ENCODE results near the gene KRT5. TPM values are rescaled to one million over a fixed set of nuclear protein-coding genes. Genes with fewer than 3 reads are reported as not detected.

The KRT5 gene
- total RNA-seq, 1 donor: not detected

DNA sequence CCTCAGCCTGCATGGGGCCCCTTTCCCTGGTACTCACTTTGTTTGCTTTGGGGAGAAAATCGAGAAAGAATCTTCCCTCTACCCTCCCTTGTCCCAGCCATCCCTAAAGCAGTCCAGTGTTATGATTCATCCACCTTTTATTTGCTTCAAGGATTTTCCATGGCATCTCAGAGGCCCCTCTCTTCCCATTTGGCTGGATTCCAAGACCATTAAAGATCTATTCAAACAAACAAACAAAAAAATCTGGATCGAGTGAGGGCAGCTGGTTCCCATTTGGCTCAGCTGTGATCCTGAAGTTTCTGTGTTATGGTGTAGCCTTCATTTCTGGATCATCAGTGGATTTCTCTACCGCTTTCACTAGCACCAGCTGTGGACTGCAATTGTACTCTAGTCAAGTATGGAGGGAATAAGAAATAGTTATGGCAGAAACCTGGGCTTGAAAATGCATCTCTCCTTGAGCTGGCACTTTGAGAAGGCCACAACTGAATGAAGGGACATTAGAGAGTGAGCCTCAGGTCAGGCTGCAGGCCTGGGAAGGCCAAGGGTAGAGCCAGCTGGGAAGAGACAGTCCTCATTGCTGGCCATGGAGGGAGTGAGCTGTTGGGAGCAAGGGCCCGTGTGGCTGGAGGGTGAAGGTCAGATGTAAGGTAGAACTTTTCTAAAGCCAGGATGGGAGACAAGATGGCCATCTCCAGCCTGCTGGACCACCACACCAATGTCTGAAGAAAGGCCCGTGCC lies 19.1 kb upstream of the KRT5 start:
- no peak for DNase-seq (ENCODE audit: low read depth in 2 of 3, low spot score in 2 of 3)

- no peak for DNase-seq (ENCODE audit: low read depth in 2 of 3, low spot score in 2 of 3)
These were observed 16.9 kb upstream of the KRT5 start for GRCh38 chr12:52537101-52537500.

DNA sequence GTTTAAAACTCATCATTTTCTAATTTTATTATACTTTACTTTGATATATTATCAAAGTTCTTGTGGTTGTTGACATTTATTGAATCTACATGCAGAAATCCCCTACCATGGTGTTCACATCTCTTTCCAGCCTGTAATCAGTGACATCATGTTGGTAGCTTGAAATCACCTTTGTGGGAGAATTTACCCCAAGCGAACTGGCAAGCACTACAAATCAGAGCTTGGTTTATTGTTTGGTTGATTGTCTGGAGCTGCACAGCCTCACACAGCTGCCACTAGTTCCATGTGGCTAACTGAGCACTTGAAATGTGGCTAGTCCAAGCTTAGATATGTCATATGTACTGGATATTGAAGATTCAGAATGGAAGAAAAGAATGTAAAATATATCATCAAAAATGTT lies 15.4 kb upstream of the KRT5 start:
- DNase-seq (ENCODE audit: low read depth in 2 of 3, low spot score in 2 of 3): no peak

DNA sequence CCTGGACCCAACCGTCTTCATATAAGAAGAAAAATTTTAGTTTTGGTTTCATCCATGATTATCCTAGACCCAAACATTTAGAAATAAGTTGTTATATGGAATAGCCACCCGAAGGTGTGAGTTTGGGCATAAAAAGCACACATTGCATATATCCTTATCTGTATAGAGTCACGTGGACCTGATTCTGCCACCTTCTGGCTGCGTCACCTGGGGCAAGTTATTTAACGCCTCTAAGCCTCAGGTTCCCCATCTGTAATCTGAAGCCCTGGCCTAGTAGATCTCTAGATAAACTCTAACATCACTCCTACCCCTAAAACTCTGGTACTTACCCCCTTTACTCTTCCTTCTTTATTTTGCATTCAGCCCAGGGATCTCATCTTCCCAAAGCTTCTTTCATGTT lies 14.3 kb upstream of the KRT5 start:
- DNase-seq (ENCODE audit: low read depth in 2 of 3, low spot score in 2 of 3): peak in 1 of 3 donors; percentile 19

- peak in 1 of 3 donors; percentile 17 for DNase-seq (ENCODE audit: low read depth in 2 of 3, low spot score in 2 of 3)
These were observed 13.7 kb upstream of the KRT5 start for GRCh38 chr12:52533686-52534470.

GRCh38 chr12:52532636-52533035 lies 12.4 kb upstream of the KRT5 start:
- no peak for DNase-seq (ENCODE audit: low read depth in 2 of 3, low spot score in 2 of 3)

DNA sequence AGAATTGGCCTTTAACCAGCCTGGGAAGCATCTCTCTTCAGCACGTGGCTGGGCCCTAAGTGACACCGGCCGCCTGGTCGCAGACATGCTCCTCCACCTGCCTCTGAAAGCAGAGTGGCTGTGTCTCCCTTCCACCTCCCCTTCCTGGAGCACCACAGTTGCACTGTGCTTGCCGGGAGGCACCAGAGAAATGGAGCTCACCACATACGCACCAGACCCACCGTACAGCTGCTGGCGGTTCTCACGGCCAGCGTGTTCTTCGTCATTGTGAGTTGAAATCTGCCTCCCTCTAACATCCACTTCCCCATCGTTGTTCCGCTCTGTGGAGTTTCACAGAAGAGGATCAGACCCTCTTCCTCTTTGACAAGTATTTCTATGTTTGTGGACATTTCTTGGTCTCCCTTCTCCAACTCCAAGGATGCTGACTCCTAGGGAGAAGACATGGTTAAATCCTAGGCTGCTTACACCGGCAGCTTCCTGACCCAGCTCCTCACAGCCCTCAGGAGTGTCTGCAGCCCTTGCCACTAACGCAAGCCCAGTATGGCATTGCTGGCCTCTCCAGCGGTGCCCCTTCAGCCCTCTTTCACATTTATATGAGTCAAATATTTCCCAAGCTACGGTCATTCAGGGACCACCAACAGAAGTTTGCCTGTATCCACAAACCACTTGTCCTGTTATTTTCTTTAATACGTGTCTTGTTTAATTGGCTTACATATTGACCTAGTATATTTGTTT lies 11.5 kb upstream of the KRT5 start:
- DNase-seq (ENCODE audit: low read depth in 2 of 3, low spot score in 2 of 3): peak in 2 of 3 donors; percentile 2 to 16

DNA sequence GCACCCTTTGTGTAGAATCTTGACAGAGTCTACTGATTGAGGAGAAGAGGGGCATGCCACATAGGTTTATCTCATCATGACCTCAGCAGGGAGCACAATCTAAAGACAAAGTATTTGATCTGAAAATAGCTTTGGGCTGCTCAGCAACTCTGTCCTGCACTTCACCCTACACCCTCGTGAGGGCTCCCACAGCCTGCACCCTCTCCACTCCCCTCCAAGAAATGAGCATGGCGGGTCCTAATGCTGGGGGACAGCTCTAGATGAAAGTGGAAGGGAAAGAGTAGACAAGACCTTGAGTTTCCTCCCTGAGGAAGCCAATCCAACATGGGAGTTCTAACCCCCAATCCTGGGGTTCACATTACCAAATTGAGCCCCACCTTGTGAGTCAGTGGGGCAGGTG lies 10.7 kb upstream of the KRT5 start:
- no peak for DNase-seq (ENCODE audit: low read depth in 2 of 3, low spot score in 2 of 3)

DNA sequence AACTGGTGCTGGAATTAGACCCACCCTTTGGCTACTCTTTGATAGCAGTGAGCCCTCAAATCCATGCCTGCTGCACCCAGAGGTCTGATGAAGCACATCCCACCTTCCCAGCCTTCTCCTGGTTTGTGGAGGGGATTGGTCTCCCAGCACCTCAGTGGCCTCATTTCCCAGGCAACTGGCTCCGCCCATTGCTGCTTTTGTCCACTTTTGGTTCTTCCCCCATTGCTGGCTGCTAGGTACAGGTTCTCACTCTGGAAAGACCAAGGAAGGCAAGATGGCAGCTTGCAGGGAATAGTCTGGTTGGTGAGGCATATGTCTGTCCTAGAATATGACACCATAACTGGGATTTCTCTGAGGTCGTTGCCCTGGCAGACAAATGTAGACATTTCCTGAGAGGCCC lies 10.2 kb upstream of the KRT5 start:
- no peak for DNase-seq (ENCODE audit: low read depth in 2 of 3, low spot score in 2 of 3)

DNA sequence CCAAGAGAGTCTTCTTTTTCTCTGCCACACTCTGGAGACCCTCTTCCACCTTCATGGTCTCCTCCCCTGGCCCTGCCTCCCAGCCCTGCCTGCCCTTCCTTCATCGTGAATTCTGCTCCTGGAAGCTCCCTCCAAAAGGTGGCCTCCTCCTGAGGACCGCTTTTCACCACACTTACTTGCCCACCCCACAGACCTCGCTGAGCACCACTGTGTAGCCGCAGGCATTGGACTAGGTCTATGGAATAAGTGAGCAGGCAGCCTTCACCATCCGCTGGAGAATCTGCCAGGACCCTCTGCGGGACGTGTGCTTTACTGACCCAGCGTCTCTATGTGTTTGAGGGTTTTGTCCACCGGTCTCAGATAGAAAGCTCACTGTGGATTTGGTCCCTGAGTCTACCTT lies 9.7 kb upstream of the KRT5 start:
- no peak for DNase-seq (ENCODE audit: low read depth in 2 of 3, low spot score in 2 of 3)

GRCh38 chr12:52529417-52529816 lies 9.2 kb upstream of the KRT5 start:
- no peak for DNase-seq (ENCODE audit: low read depth in 2 of 3, low spot score in 2 of 3)

GRCh38 chr12:52528641-52529143 lies 8.5 kb upstream of the KRT5 start:
- no peak for DNase-seq (ENCODE audit: low read depth in 2 of 3, low spot score in 2 of 3)

DNA sequence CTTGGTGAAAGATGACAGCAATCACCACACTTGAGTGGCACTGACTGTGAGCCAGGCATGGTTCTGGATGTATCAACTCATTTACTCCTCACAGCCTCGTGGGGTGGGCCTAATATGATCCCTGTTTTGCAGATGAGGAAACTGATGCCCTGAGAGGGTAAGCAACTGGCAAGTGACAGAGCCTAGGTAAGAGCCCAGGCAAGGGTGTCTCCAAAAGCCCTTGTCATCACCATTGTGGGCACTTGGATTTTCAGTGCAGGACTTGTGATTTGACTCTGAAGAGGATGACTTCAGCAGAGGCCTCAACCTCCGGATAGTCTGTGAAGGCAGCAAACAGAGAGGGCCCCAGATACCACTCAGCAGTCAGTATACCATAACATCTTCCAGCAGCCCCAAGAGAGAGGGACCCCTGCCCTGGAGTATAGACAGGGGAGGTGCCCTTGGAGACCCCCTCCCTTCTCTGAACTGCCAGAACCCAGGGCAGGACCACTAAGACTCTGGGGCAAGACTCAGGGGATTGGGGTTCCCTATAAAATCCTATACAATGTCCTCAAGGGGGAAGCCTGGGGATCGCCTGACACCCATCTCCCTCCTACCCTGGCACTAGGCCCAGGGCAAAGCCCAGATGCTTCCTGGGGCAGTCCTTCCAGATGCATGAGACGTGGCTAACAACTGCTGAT lies 7.1 kb upstream of the KRT5 start:
- DNase-seq (ENCODE audit: low read depth in 2 of 3, low spot score in 2 of 3): no peak

GRCh38 chr12:52526511-52526951 lies 6.3 kb upstream of the KRT5 start:
- DNase-seq (ENCODE audit: low read depth in 2 of 3, low spot score in 2 of 3): no peak

GRCh38 chr12:52525661-52526499 lies 5.7 kb upstream of the KRT5 start:
- no peak for DNase-seq (ENCODE audit: low read depth in 2 of 3, low spot score in 2 of 3)

DNA sequence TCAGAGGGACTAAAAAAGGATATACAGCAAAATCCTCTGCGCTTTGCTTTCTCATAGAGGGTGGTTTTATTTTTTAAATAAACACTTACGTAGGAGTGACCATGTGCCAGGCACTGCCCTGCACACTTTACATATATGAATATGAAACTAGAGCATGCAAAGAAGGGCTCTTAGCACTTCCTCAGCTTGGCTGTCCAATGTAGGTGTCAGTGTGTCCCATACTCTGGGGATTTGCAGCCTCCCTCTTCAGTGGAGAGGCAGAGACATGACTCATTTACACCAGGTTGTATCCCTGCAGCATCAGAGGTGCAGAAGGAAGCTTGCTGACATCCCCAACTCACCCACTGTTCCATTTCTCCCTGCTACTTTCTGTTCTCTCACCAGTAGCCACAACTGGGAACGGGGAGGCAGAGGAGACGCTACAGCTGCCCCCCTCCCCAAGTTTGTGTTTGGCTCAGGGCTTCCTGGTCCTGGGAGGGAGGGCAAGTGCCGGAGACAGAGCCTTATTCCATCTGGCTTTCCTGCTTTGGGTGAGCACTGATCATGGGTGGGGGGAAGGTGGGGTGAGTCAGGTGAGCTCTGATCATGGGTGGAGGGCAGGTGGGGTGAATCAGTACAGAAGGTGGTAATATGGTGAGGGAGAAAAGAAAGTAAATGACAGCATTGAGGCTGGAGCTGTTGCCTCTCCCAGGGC lies 4.9 kb upstream of the KRT5 start:
- DNase-seq (ENCODE audit: low read depth in 2 of 3, low spot score in 2 of 3): no peak

DNA sequence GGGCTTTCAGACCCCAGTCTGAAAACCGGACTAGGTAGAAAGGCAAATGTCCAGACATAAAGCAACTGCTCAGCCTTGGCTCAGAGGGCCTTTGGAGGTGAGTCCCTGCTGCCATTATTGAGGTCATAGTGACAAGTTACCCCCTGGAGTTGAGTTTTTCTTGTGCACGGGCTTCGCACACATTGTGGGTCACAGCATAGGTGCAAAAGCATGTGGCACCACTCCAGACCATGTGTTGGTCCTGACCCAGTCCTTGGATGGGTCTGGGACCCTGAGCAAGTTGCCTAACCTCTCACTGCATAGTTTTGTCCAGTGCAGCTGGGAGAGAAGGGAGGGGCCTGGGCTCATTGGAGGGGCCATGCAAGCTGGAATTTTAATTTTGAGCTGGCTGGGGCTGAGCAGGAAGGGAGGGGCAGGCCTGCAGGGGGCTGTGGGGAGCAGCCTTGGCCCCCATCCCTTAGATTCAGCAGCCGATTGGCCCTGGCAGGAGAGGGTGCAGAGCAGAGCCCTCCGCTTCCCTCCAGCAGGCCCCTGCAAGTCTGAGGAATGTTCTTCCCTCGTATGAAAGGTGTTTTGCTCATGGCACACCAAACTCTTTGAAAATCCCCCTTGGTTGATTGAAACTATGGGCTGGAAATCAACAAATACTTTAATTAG lies 4.2 kb upstream of the KRT5 start:
- DNase-seq (ENCODE audit: low read depth in 2 of 3, low spot score in 2 of 3): no peak

- no peak for DNase-seq (ENCODE audit: low read depth in 2 of 3, low spot score in 2 of 3)
These were observed 3.6 kb upstream of the KRT5 start for GRCh38 chr12:52523824-52524223.
